Measurements from ENCODE around the gene LRMDA.
"Not testable (repeated sequence)": the region's sequence is repeated elsewhere in the genome, so short reads cannot be mapped to it uniquely, and the experiment has no call there.

Gene LRMDA

GRCh38 chr10:75764974-75765788 lies 333.8 kb downstream of the LRMDA start:
- H4K20me1 ChIP-seq, result no peaks in the 10 kb centered on the region
- H3K4me1 ChIP-seq, result no peaks in the 10 kb centered on the region
- H3K36me3 ChIP-seq, result no peaks in the 10 kb centered on the region
- no peaks in the 10 kb centered on the region for H3K27me3 ChIP-seq
- no peak overlapping the region for H3K27ac ChIP-seq
- no peaks in the 10 kb centered on the region for H3K9me3 ChIP-seq (replicated peaks in 1 of 11)
- no peak overlapping the region for H3K9ac ChIP-seq
- no peak overlapping the region for H3K4me3 ChIP-seq
- H3K4me2 ChIP-seq, result no peak overlapping the region
- no peak for TF ChIP-seq Cebpa-rat (IDR thresholded peaks at IDR 0.05)

DNA sequence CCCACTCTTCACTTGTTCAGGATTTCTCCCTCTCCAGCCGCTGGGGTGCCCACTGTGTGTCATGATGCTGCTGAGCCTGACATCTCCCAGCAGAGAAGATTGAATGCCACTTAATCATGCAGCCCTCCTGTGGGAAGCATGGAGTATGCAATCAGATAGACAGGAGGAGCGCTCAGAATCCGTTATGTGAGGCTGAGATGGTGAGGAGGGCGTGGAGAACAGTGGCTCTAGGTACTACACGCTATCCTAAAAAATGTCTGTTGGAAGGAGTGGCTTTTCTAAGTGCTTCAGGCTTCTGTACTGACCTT lies 334.3 kb downstream of the LRMDA start:
- Histone ChIP-seq H3K27me3 (no peaks in the 10 kb centered on the region), H3K4me3 (no peak overlapping the region), H3K4me1 (no peaks in the 10 kb centered on the region), H3K4me2 (no peak overlapping the region), H3K9me3 (replicated peaks in 1 of 11) (no peaks in the 10 kb centered on the region), H3K36me3 (no peaks in the 10 kb centered on the region), H4K20me1 (no peaks in the 10 kb centered on the region), H3K9ac (no peak overlapping the region), H3K27ac (no peak overlapping the region)
- no peak for TF ChIP-seq Cebpa-rat (IDR thresholded peaks at IDR 0.05)

DNA sequence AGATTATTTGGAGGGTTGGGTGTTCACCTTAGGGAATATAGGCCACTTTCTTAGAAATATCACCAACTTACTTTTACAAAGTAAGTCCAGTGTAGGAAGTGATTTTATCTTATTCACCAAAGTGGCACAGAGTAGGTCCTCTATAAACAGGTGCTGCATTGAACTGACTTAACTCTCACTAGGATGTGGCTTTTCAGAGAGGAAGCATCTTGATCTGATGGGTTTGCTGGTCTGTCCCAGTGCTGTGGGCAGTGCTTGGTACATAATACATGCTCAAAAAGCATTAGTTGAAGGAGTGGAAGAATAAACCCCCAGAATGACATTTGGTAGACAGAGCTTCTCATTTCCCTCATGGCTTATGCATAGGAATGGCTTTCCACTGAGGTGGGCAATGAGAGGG lies 334.7 kb downstream of the LRMDA start:
- Histone ChIP-seq H3K27me3 (no peaks in the 10 kb centered on the region), H3K4me3 (no peak overlapping the region), H3K9ac (no peak overlapping the region), H3K27ac (no peak overlapping the region), H3K9me3 (replicated peaks in 1 of 11) (no peaks in the 10 kb centered on the region), H3K36me3 (no peaks in the 10 kb centered on the region), H3K4me1 (no peaks in the 10 kb centered on the region), H3K4me2 (no peak overlapping the region), H4K20me1 (no peaks in the 10 kb centered on the region)
- TF ChIP-seq Cebpa-rat (IDR thresholded peaks at IDR 0.05), result no peak

GRCh38 chr10:75766752-75767151 lies 335.3 kb downstream of the LRMDA start:
- H3K27me3 ChIP-seq; H3K9me3 ChIP-seq (replicated peaks in 1 of 11); H3K36me3 ChIP-seq; H4K20me1 ChIP-seq; H3K4me3 ChIP-seq; H3K4me1 ChIP-seq; H3K27ac ChIP-seq; H3K4me2 ChIP-seq; H3K9ac ChIP-seq: not testable (repeated sequence)

GRCh38 chr10:75770626-75771081 lies 339.2 kb downstream of the LRMDA start:
- no peaks in the 10 kb centered on the region for H3K36me3 ChIP-seq
- H4K20me1 ChIP-seq, result no peaks in the 10 kb centered on the region
- H3K4me1 ChIP-seq, result peaks cover 6 to 18% (median 10%) of the 10 kb centered on the region in 10 experiments; a peak in 19 of 20 replicates
- no peak overlapping the region for H3K27ac ChIP-seq
- H3K4me3 ChIP-seq, result no peak overlapping the region
- H3K9ac ChIP-seq, result no peak overlapping the region
- TF ChIP-seq Cebpa-rat (IDR thresholded peaks at IDR 0.05), result no peak
- H3K9me3 ChIP-seq (replicated peaks in 1 of 11), result no peaks in the 10 kb centered on the region
- H3K4me2 ChIP-seq, result no peak overlapping the region
- no peaks in the 10 kb centered on the region for H3K27me3 ChIP-seq

DNA sequence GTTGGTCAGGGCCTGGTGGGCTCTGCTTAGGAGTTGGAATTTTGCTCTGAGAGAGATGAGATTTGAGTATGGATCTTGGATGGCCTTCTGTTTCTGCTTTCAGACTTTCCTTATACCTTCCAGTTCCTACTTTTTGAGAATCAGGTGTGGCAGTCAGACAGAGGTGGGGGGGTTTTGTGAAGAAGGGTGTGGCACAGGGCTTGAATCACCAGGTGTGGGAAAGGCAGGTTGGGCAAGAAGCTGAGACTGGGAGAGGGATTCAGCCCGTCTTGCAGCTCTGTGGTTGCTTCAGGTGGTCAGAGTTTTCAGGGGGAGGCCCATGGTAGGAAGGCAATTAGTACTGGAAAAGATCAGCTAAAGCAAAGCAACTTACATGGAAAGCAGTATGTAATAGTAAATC lies 340.2 kb downstream of the LRMDA start:
- H3K4me2 ChIP-seq, result peak overlapping the region; percentile 40 to 77 (median 64); a peak in 19 of 22 replicates
- no peak overlapping the region for H3K4me3 ChIP-seq
- no peaks in the 10 kb centered on the region for H4K20me1 ChIP-seq
- H3K27ac ChIP-seq, result 0 out of 22 replicates have a peak overlapping the region, but pooled peaks of 2 of the 11 experiments have one; percentile 10 to 14
- TF ChIP-seq Cebpa-rat (IDR thresholded peaks at IDR 0.05), result no peak
- peaks cover 6 to 18% (median 10%) of the 10 kb centered on the region in 10 experiments; a peak in 19 of 20 replicates for H3K4me1 ChIP-seq
- H3K9ac ChIP-seq, result no peak overlapping the region; a peak in 1 of 22 replicates
- no peaks in the 10 kb centered on the region for H3K9me3 ChIP-seq (replicated peaks in 1 of 11)
- no peaks in the 10 kb centered on the region for H3K27me3 ChIP-seq
- H3K36me3 ChIP-seq, result no peaks in the 10 kb centered on the region

- no peaks in the 10 kb centered on the region for H3K9me3 ChIP-seq (replicated peaks in 1 of 11)
- H3K27me3 ChIP-seq, result no peaks in the 10 kb centered on the region
- peaks cover 6 to 18% (median 10%) of the 10 kb centered on the region in 10 experiments; a peak in 19 of 20 replicates for H3K4me1 ChIP-seq
- no peaks in the 10 kb centered on the region for H3K36me3 ChIP-seq
- peak overlapping the region in 7 of 11 experiments; percentile 3 to 52 (median 18); a peak in 6 of 22 replicates for H3K27ac ChIP-seq
- peak in 2 of 11 experiments; percentile 40 to 49; a peak in 3 of 22 replicates for TF ChIP-seq Cebpa-rat (IDR thresholded peaks at IDR 0.05)
- H3K9ac ChIP-seq, result peak overlapping the region in 4 of 11 experiments; percentile 10 to 54 (median 20); a peak in 3 of 22 replicates
- peak overlapping the region in 7 of 10 experiments; percentile 23 to 43 (median 36); a peak in 10 of 20 replicates for H3K4me3 ChIP-seq
- H4K20me1 ChIP-seq, result no peaks in the 10 kb centered on the region
- peak overlapping the region; percentile 48 to 77 (median 64) for H3K4me2 ChIP-seq
These were observed 340.9 kb downstream of the LRMDA start for GRCh38 chr10:75772153-75772887.

- H3K27ac ChIP-seq, result no peak overlapping the region
- H3K4me1 ChIP-seq, result peaks cover 6 to 18% (median 10%) of the 10 kb centered on the region in 10 experiments; a peak in 19 of 20 replicates
- peak overlapping the region in 4 of 11 experiments; percentile 2 to 27 (median 22); a peak in 4 of 22 replicates for H3K4me2 ChIP-seq
- no peaks in the 10 kb centered on the region for H3K36me3 ChIP-seq
- H3K9me3 ChIP-seq (replicated peaks in 1 of 11), result no peaks in the 10 kb centered on the region
- H3K27me3 ChIP-seq, result no peaks in the 10 kb centered on the region
- H3K4me3 ChIP-seq, result no peak overlapping the region
- H3K9ac ChIP-seq, result no peak overlapping the region
- no peaks in the 10 kb centered on the region for H4K20me1 ChIP-seq
- no peak for TF ChIP-seq Cebpa-rat (IDR thresholded peaks at IDR 0.05)
These were observed 341.9 kb downstream of the LRMDA start for GRCh38 chr10:75773231-75773780.

All from BLaER1 treated with 17β-estradiol and CSF1 and Interleukin-3, amounts not matched to agents 10 nM and 100 nM (cell line).